GM21447 (cell line): ENCODE measurements around the gene PRKACA.

Source experiments
- ATAC-seq: cut with Tn5 transposase; IDR thresholded peaks from one replicate; pipeline ENCODE4 v1.9.1; 2021; ENCODE audit not compliant: unreplicated experiment

PRKACA gene

GRCh38 chr19:14096272-14096992, 21.1 kb downstream of the PRKACA start:
- ATAC-seq, result no peak

GRCh38 chr19:14094854-14095253, 22.7 kb downstream of the PRKACA start:
- ATAC-seq, result no peak

- no peak for ATAC-seq
Measured at GRCh38 chr19:14093117-14093823, 24.3 kb downstream of the PRKACA start.

- ATAC-seq, result peak; percentile 22
Measured at GRCh38 chr19:14091813-14092462, 25.6 kb downstream of the PRKACA start.

GRCh38 chr19:14091081-14091812, 26.3 kb downstream of the PRKACA start:
- ATAC-seq, result peak; percentile 42

GRCh38 chr19:14090509-14091080, 27.0 kb downstream of the PRKACA start, which contains the start of gene SAMD1:
Gene SAMD1 (minus strand): TSS chr19:14090751.
- peak; percentile 39 for ATAC-seq

- no peak for ATAC-seq
Measured at GRCh38 chr19:14089662-14090508, 27.7 kb downstream of the PRKACA start.

GRCh38 chr19:14089412-14089661, 28.2 kb downstream of the PRKACA start:
- no peak for ATAC-seq

- no peak for ATAC-seq
Measured at GRCh38 chr19:14088634-14089411, 28.7 kb downstream of the PRKACA start.

- ATAC-seq, result no peak
Measured at GRCh38 chr19:14086098-14086497, 31.5 kb downstream of the PRKACA start.

- ATAC-seq, result no peak
Measured at GRCh38 chr19:14085309-14085995, 32.1 kb downstream of the PRKACA start, which contains the start of gene C19orf67. Gene C19orf67 (minus strand): TSS chr19:14085783. CDS start chr19:14085627, 156 bp downstream.

GRCh38 chr19:14082675-14082960, 34.9 kb downstream of the PRKACA start:
- no peak for ATAC-seq

- peak; percentile 12 for ATAC-seq
Measured at GRCh38 chr19:14081797-14082674, 35.5 kb downstream of the PRKACA start.

GRCh38 chr19:14080887-14081796, 36.4 kb downstream of the PRKACA start:
- ATAC-seq, result peak; percentile 88

GRCh38 chr19:14078411-14078810, 39.2 kb downstream of the PRKACA start:
- ATAC-seq, result no peak

- no peak for ATAC-seq
Measured at GRCh38 chr19:14073925-14074838, 43.4 kb downstream of the PRKACA start.
